ENCODE data around the gene HCK. TPM values are rescaled to one million over a fixed set of nuclear protein-coding genes. Genes with fewer than 3 reads are reported as not detected.

The HCK gene
- total RNA-seq, 1 experiment from 2014 or later: 0.17 TPM

- H2AFZ ChIP-seq (ENCODE audit: low read depth, low read length, poor library complexity, severe bottlenecking): no peak overlapping the region
- POLR2A ChIA-PET: interaction anchor here (0.8 to 1.4 kb wide), 5 partner anchors 7 to 156 kb away, joined by 3 to 6 read pairs (median 3); no protein-coding TSS in a partner anchor
- intact Hi-C loops (cut with micrococcal nuclease): loop anchor here (5.0 kb wide), 1 partner anchor 464 kb away; no protein-coding TSS in a partner anchor
- H3K9ac ChIP-seq (ENCODE audit: low read length): peak overlapping the region; percentile 42
- peaks cover 10% of the 10 kb centered on the region for H3K27me3 ChIP-seq (ENCODE audit: insufficient read depth, low read length)
- no peaks in the 10 kb centered on the region for H3K9me3 ChIP-seq (ENCODE audit: control insufficient read depth in 1 of 2, insufficient read depth in 1 of 2, low read depth in 1 of 2, low read length in 2 of 2)
- peak overlapping the region; percentile 89 for H3K4me2 ChIP-seq (ENCODE audit: low read length)
- BruUV-seq (replicated peaks): no TSS peak
- peak overlapping the region; percentile 42 to 58 for H3K4me3 ChIP-seq (replicated peaks in 1 of 2; ENCODE audit: low read depth in 1 of 2, low read length in 2 of 2)
- no peaks in the 10 kb centered on the region for H3K36me3 ChIP-seq (ENCODE audit: control insufficient read depth in 1 of 2, insufficient read depth in 2 of 2, low read length in 2 of 2)
- no peaks in the 10 kb centered on the region for H3K79me2 ChIP-seq (ENCODE audit: insufficient read depth, low read length)
- peak overlapping the region; percentile 78 for H3K27ac ChIP-seq (ENCODE audit: low read depth, low read length)
- H4K20me1 ChIP-seq (ENCODE audit: insufficient read depth): no peaks in the 10 kb centered on the region
- peaks cover 9 to 24% of the 10 kb centered on the region in 2 experiments for H3K4me1 ChIP-seq (ENCODE audit: control insufficient read depth in 1 of 2, insufficient read depth in 2 of 2, low read length in 2 of 2)
- DNase-seq (ENCODE audit: low read depth, low spot score) (peak; percentile 81), ATAC-seq (peak; percentile 85)
- RAD21 ChIA-PET (ENCODE audit: low non-redundant PET in 1 of 2, low total read pairs in 2 of 2, uncharacterized antibody in 2 of 2, unreplicated experiment in 2 of 2): interaction anchor here (0.7 to 1.5 kb wide), 4 partner anchors 66 to 497 kb away, joined by 3 to 6 read pairs (median 4); partner anchors contain the start of gene PDRG1 (in 1 of the 2)
- no peaks in the 10 kb centered on the region for H3K9me2 ChIP-seq (ENCODE audit: insufficient read depth)
- CTCF ChIA-PET: interaction anchor here (0.9 to 2.0 kb wide), 12 partner anchors 8 to 172 kb away, joined by 3 to 27 read pairs (median 7); partner anchors contain the start of gene PDRG1
- TF ChIP-seq MAX (IDR thresholded peaks at IDR 0.05): no peak
- no peak for TF ChIP-seq CEBPB (IDR thresholded peaks at IDR 0.05; ENCODE audit: low read depth)
- no peak for TF ChIP-seq CBX3 (IDR thresholded peaks at IDR 0.05; ENCODE audit: low read depth)
- no peak for TF ChIP-seq RAD21 (IDR thresholded peaks at IDR 0.05; ENCODE audit: low read depth)
- TF ChIP-seq EZH2phosphoT487 (IDR thresholded peaks at IDR 0.05; ENCODE audit: borderline replicate concordance): no peak
- no peak for TF ChIP-seq CTCF (IDR thresholded peaks at IDR 0.05 in 2 of 3, conservative IDR thresholded peaks at IDR 0.05 in 1 of 3; ENCODE audit: borderline replicate concordance in 1 of 3, insufficient read depth in 1 of 3, low read depth in 2 of 3, low read length in 2 of 3)
- no peak for TF ChIP-seq ZBTB33 (IDR thresholded peaks at IDR 0.05; ENCODE audit: extremely low read depth, insufficient replicate concordance, low read length)
- TF ChIP-seq JUND (IDR thresholded peaks at IDR 0.05): no peak
- no peak for TF ChIP-seq TCF7L2 (IDR thresholded peaks at IDR 0.05; ENCODE audit: borderline replicate concordance, extremely low read depth, insufficient read depth, insufficient read length)
- no peak for TF ChIP-seq ZFX (IDR thresholded peaks at IDR 0.05)
- TF ChIP-seq SRF (IDR thresholded peaks at IDR 0.05; ENCODE audit: low read depth): no peak
- no peak for TF ChIP-seq SIN3A (IDR thresholded peaks at IDR 0.05; ENCODE audit: low read depth)
- TF ChIP-seq YY1 (IDR thresholded peaks at IDR 0.05; ENCODE audit: extremely low read depth, insufficient replicate concordance, low read depth, low read length): no peak
- TF ChIP-seq ELF1 (IDR thresholded peaks at IDR 0.05; ENCODE audit: borderline replicate concordance, low read depth): no peak
- no peak for TF ChIP-seq REST (IDR thresholded peaks at IDR 0.05; ENCODE audit: low read depth)
- TF ChIP-seq EZH2 (IDR thresholded peaks at IDR 0.05): no peak
- TF ChIP-seq ZNF274 (IDR thresholded peaks at IDR 0.05; ENCODE audit: low read depth, low read length): no peak
- peak; percentile 58; the same call in 1 of the 2 replicates for TF ChIP-seq POLR2AphosphoS5 (IDR thresholded peaks at IDR 0.05; ENCODE audit: low read depth, low read length)
Measured at GRCh38 chr20:32018269-32019155, 33.5 kb upstream of the HCK start.
